Panc1 (cell line): Measurements from ENCODE around the gene DDA1.

Experiments used
- POLR2AphosphoS5 ChIP-seq: IDR thresholded peaks from 2 replicates; pipeline ENCODE4 v1.6.1; 2012; ENCODE audit warnings: mild to moderate bottlenecking, low read depth, low read length, moderate library complexity
- SIN3A ChIP-seq: IDR thresholded peaks from 2 replicates; pipeline ENCODE4 v1.6.1; 2012; ENCODE audit warnings: low read depth, mild to moderate bottlenecking, low read length, moderate library complexity, borderline replicate concordance; ENCODE audit not compliant: insufficient read depth
- TF ChIP-seq, protein P1 (sequence below): fragments of 450-650 bp; IDR thresholded peaks from 2 replicates; pipeline ENCODE4 v1.5.1; 2017; ENCODE audit warnings: mild to moderate bottlenecking
- TF ChIP-seq, protein P2 (sequence below), 2 experiments: IDR thresholded peaks; 2 replicates each; pipeline ENCODE4 v1.6.1; 2011 to 2012; ENCODE audit warnings: low read depth in 2 of 2, control low read depth in 1 of 2, low read length in 1 of 2, mild to moderate bottlenecking in 1 of 2, moderate library complexity in 1 of 2; ENCODE audit not compliant: insufficient read depth in 1 of 2

DNA sequence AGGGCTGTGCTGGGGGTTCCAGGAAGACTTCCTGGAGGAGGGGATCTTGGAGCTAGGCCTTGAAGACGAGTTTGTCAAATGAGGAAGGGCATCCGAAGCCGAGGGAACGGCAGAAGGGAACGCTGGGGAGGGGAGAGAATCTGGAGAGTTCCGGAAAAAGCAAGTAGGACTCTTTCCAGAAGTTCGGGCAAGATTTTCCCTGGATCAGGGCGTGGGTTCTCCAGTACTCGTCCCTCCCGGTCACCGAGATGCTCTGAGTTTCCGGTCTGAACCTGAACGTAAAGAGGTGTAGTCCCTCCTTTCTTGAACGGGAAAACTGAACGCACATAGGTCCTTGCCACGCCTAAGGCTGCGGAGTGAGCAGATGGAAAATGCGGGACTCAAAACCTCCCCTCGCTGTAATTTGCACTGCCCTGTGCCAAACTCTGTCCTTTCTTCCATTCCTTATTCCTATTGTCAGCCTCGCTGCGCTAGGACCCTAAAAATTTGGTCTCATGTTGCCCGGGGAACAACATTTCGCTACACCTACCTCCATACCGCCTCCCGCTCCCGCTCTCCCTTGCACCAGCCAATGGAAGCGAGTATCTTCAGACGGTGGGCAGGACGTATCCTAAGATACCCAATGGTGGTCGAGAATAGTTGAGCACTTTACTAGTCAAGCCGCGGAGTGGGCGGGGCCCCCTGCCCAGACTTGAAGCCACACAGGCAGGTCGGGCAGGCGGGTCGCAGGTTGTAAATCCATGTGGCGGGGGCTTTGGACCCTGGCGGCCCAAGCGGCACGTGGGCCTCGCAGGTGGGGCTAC, 27.7 kb downstream of the DDA1 start, which contains the start of gene GTPBP3:
- TF ChIP-seq, protein P1, sequence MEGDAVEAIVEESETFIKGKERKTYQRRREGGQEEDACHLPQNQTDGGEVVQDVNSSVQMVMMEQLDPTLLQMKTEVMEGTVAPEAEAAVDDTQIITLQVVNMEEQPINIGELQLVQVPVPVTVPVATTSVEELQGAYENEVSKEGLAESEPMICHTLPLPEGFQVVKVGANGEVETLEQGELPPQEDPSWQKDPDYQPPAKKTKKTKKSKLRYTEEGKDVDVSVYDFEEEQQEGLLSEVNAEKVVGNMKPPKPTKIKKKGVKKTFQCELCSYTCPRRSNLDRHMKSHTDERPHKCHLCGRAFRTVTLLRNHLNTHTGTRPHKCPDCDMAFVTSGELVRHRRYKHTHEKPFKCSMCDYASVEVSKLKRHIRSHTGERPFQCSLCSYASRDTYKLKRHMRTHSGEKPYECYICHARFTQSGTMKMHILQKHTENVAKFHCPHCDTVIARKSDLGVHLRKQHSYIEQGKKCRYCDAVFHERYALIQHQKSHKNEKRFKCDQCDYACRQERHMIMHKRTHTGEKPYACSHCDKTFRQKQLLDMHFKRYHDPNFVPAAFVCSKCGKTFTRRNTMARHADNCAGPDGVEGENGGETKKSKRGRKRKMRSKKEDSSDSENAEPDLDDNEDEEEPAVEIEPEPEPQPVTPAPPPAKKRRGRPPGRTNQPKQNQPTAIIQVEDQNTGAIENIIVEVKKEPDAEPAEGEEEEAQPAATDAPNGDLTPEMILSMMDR = no peak
- TF ChIP-seq POLR2AphosphoS5 = peak; percentile 40; the same call in 1 of the 2 replicates
- TF ChIP-seq, protein P2, sequence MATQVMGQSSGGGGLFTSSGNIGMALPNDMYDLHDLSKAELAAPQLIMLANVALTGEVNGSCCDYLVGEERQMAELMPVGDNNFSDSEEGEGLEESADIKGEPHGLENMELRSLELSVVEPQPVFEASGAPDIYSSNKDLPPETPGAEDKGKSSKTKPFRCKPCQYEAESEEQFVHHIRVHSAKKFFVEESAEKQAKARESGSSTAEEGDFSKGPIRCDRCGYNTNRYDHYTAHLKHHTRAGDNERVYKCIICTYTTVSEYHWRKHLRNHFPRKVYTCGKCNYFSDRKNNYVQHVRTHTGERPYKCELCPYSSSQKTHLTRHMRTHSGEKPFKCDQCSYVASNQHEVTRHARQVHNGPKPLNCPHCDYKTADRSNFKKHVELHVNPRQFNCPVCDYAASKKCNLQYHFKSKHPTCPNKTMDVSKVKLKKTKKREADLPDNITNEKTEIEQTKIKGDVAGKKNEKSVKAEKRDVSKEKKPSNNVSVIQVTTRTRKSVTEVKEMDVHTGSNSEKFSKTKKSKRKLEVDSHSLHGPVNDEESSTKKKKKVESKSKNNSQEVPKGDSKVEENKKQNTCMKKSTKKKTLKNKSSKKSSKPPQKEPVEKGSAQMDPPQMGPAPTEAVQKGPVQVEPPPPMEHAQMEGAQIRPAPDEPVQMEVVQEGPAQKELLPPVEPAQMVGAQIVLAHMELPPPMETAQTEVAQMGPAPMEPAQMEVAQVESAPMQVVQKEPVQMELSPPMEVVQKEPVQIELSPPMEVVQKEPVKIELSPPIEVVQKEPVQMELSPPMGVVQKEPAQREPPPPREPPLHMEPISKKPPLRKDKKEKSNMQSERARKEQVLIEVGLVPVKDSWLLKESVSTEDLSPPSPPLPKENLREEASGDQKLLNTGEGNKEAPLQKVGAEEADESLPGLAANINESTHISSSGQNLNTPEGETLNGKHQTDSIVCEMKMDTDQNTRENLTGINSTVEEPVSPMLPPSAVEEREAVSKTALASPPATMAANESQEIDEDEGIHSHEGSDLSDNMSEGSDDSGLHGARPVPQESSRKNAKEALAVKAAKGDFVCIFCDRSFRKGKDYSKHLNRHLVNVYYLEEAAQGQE (IDR thresholded peaks at IDR 0.05; ENCODE audit: insufficient read depth in 1 of 2, low read depth in 2 of 2, low read length in 1 of 2) = no peak
- TF ChIP-seq SIN3A = no peak
